ENCODE data around the gene SRRD. TPM values are rescaled to one million over a fixed set of nuclear protein-coding genes. Genes with fewer than 3 reads are reported as not detected.
A peak's percentile ranks its signal among the peaks of the same experiment; 100 is the strongest.

SRRD gene
- total and polyA plus RNA-seq, 2 of the 13 experiments (the other 11 are each of a cell fraction or from before 2014, with no cell fraction given): 22.8 to 36.6 TPM

DNA sequence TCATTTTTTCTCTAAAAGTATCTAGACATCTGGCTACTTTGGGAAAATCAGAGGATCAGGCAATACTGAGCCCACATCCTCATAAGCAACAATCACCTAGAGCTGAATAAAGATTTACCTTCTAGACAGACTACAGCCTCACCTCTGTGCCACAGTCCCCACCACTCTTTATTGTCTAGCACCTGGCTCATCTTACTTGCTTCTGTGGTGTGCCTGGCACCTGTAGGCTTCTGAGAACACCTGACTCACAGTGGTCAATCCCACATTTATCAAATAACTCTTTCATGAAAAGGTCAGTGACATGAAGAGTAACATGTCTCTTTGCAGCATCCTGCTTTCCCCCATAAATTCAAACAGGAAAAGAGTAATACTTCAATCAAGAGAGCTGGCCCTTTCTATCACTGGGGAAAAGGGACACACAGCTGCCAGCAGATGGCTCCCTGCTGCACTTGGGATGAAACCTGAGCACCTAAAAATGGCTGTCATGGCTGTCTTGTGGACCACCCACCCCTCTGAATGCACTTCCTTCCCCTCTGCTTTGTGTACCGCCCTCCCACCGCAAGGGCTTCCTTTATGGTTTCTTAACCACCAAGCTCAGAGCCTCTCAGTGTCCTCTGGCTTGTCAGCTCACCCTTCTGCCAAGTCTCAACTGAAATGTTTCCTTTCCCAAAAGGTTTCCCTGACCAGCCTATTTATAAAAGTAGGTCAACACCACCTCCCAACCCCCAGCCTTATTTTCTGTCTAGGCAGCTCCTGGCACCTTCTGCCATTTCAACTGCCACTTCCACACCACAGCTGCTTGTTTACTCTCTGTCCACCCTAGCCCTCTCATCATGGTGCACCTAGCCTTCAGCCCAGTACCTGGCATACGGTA lies 19.2 kb downstream of the SRRD start (continued):
- TF ChIP-seq RAD21 (CRISPR knock-in tag; IDR thresholded peaks at IDR 0.05) (peak; percentile 37; the same call in 1 of the 2 replicates), YY1 (IDR thresholded peaks at IDR 0.05; ENCODE audit: insufficient read depth, insufficient replicate concordance, low read depth, low read length) (peak; percentile 61), HIVEP1 (CRISPR knock-in tag; IDR thresholded peaks at IDR 0.05) (no peak), STAG1 (CRISPR knock-in tag; IDR thresholded peaks at IDR 0.05) (peak; percentile 58)

DNA sequence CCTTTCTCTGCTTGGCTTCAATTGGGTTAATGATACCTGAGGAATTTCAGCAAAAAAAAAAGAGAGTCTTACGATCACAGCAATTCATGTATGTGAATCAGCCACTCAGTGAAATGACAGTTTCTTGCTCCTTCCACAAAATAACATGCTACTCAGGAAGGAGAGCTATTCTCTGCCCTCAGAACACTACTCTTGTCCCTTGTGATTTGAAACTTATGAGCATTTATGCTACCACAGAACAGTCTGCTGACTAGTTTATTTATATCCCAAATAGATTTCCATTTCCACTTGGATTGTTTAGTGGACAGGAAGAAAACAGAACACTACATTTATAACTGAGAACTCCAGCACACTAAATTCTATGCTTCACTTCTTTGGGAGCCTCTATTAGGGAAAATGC lies 20.1 kb downstream of the SRRD start:
- H3K9ac ChIP-seq (ENCODE audit: insufficient read depth, low read depth, low read length): no peak overlapping the region
- no peaks in the 10 kb centered on the region for H3K27me3 ChIP-seq (ENCODE audit: control insufficient read depth in 1 of 2, insufficient read depth in 2 of 2, low read length in 2 of 2)

More for the DNA sequence above, 20.1 kb downstream of the SRRD start:
- Histone ChIP-seq H3K79me2 (ENCODE audit: insufficient read depth, low read length) (no peaks in the 10 kb centered on the region), H3K4me3 (replicated peaks in 1 of 3; ENCODE audit: insufficient read depth in 1 of 3, low read depth in 2 of 3, low read length in 3 of 3) (no peak overlapping the region), H3K9me3 (ENCODE audit: low read length) (no peaks in the 10 kb centered on the region), H3K36me3 (replicated peaks in 1 of 2; ENCODE audit: control insufficient read depth in 1 of 2, insufficient read depth in 2 of 2, low read length in 2 of 2) (peaks cover 28 to 77% of the 10 kb centered on the region in 2 experiments), H3K27ac (ENCODE audit: extremely low read length, insufficient read depth, low read length) (no peak overlapping the region), H2AFZ (ENCODE audit: low read length) (no peak overlapping the region), H3K4me1 (ENCODE audit: insufficient read depth, low read length) (no peaks in the 10 kb centered on the region), H3K4me2 (ENCODE audit: low read depth, low read length) (no peak overlapping the region), H4K20me1 (ENCODE audit: insufficient read depth, low read length) (no peaks in the 10 kb centered on the region)
- in situ Hi-C loops (cut with HindIII; ENCODE audit: extremely low pct_ligation_motif_present, low pct_unique_long_range_greater_than_20kb): no loop called here
- 100% methylated on average over 1 of the region's 1 CpG for WGBS (ENCODE audit: low lambda C conversion rate)
- CTCF ChIA-PET (ENCODE audit: low intra/inter-chr PET ratio, low total read pairs): no interaction called here
- no peak for FAIRE-seq
- intact Hi-C loops (cut with micrococcal nuclease; ENCODE audit: unreplicated experiment): no loop called here
- no peak for ATAC-seq
- POLR2A ChIA-PET: no interaction called here
- DNase-seq (ENCODE audit: low spot score): no peak
- TF ChIP-seq, protein P1, sequence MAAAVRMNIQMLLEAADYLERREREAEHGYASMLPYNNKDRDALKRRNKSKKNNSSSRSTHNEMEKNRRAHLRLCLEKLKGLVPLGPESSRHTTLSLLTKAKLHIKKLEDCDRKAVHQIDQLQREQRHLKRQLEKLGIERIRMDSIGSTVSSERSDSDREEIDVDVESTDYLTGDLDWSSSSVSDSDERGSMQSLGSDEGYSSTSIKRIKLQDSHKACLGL (CRISPR knock-in tag; IDR thresholded peaks at IDR 0.05): no peak
- no peak for TF ChIP-seq ZNF564 (CRISPR knock-in tag; IDR thresholded peaks at IDR 0.05)
- TF ChIP-seq NR2F2 (IDR thresholded peaks at IDR 0.05; ENCODE audit: borderline replicate concordance, low read depth): no peak
- TF ChIP-seq ZNF34 (CRISPR knock-in tag; IDR thresholded peaks at IDR 0.05; ENCODE audit: borderline replicate concordance): no peak
- no peak for TF ChIP-seq WIZ (CRISPR knock-in tag; IDR thresholded peaks at IDR 0.05)
- no peak for TF ChIP-seq NFE2 (CRISPR knock-in tag; IDR thresholded peaks at IDR 0.05)
- TF ChIP-seq GABPA (IDR thresholded peaks at IDR 0.05; ENCODE audit: low read depth, low read length): no peak
- TF ChIP-seq GABPA (CRISPR knock-in tag; IDR thresholded peaks at IDR 0.05; ENCODE audit: low read depth): no peak
- BruUV-seq (replicated peaks): no TSS peak
